ENCODE measurements around the gene PLIN5. TPM values are rescaled to one million over a fixed set of nuclear protein-coding genes. Genes with fewer than 3 reads are reported as not detected.
A peak's percentile ranks its signal among the peaks of the same experiment; 100 is the strongest.
"Not testable (repeated sequence)": the region's sequence is repeated elsewhere in the genome, so short reads cannot be mapped to it uniquely, and the experiment has no call there.

Gene PLIN5
- total RNA-seq, 2 experiments from 2014 or later = 0.27 TPM; not detected in 1

DNA sequence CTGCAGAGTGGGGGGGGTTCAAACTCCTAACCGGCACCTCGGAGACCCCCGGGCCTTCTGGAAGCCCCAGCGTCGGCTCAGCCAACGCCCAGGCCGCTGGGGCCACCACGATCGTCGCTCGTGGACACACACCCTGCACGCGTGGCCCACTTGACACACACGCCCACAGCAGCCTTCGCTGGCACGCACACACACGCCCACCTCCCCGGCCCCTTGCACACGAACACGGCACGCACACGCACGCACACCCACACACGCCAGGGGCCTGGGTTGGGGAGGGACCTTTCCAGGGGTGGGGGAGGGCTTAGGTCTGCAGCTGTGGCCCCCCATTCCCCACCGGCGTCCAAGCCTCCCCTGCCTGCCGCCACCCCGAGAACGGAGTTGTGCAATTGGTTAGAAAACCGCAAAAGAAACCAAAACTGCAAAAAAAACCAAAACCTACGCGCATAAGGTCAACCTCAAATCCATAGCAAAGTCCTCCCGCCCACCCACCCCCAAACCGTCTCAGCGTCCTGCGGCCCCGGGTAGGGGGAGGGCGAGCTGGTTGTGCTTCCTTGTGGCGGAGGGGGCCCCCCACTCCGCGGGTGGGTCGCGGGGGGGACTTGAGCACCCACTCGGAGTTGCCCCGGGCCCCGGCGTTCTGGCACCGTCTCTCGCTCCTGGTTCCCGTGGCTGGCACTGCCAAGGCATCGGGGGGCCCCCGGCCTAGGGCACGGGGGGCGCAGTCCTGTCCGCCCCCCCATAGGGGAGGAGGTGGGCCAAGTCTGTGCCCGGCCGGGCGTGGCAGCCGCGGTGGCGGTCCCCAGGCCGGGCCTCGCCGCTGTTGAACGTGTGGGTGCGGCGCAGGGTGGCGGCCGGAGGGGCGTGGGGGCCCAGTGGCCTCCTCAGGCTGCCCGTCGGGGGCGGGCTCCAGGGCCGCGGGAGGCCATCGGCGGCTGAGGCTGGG, 8.1 kb upstream of the PLIN5 start:
- ATAC-seq (no peak), DNase-seq (no peak)
- H3K9me3 Mint-ChIP-seq = peaks cover 1% of the 10 kb centered on the region
- ChIA-PET CTCF (no interaction called here), POLR2A (no interaction called here)
- peaks cover 9% of the 10 kb centered on the region for H3K4me1 Mint-ChIP-seq (ENCODE audit: low read depth)
- TF ChIP-seq, protein P1, sequence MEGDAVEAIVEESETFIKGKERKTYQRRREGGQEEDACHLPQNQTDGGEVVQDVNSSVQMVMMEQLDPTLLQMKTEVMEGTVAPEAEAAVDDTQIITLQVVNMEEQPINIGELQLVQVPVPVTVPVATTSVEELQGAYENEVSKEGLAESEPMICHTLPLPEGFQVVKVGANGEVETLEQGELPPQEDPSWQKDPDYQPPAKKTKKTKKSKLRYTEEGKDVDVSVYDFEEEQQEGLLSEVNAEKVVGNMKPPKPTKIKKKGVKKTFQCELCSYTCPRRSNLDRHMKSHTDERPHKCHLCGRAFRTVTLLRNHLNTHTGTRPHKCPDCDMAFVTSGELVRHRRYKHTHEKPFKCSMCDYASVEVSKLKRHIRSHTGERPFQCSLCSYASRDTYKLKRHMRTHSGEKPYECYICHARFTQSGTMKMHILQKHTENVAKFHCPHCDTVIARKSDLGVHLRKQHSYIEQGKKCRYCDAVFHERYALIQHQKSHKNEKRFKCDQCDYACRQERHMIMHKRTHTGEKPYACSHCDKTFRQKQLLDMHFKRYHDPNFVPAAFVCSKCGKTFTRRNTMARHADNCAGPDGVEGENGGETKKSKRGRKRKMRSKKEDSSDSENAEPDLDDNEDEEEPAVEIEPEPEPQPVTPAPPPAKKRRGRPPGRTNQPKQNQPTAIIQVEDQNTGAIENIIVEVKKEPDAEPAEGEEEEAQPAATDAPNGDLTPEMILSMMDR (IDR thresholded peaks at IDR 0.05) = no peak
- H3K27ac Mint-ChIP-seq = no peak overlapping the region
- H3K36me3 Mint-ChIP-seq (ENCODE audit: low read depth) = no peaks in the 10 kb centered on the region
- peaks cover 4% of the 10 kb centered on the region for H3K27me3 Mint-ChIP-seq
- intact Hi-C loops (cut with micrococcal nuclease) = no loop called here
- H3K4me3 Mint-ChIP-seq = no peak overlapping the region

DNA sequence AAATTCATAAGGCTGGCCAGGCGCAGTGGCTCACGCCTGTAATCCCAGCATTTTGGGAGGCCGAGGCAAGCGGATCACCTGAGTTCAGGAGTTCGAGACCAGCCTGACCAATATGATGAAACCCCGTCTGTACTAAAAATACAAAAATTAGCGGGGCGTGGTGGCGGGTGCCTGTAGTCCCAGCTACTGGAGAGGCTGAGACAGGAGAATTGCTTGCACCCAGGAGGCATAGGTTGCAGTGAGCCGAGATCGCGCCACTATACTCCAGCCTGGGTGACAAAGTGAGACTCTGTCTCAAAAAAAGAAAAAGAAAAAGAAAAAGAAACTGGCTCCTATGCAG, 6.8 kb upstream of the PLIN5 start:
- H3K27me3 Mint-ChIP-seq; DNase-seq; H3K4me1 Mint-ChIP-seq (ENCODE audit: low read depth); H3K9me3 Mint-ChIP-seq; ATAC-seq; H3K4me3 Mint-ChIP-seq; H3K36me3 Mint-ChIP-seq (ENCODE audit: low read depth); intact Hi-C loops (cut with micrococcal nuclease); H3K27ac Mint-ChIP-seq; POLR2A ChIA-PET: not testable (repeated sequence)
- CTCF ChIA-PET = interaction anchor here (4.5 kb wide), 1 partner anchor 18 kb away, joined by 28 read pairs; no protein-coding TSS in a partner anchor

DNA sequence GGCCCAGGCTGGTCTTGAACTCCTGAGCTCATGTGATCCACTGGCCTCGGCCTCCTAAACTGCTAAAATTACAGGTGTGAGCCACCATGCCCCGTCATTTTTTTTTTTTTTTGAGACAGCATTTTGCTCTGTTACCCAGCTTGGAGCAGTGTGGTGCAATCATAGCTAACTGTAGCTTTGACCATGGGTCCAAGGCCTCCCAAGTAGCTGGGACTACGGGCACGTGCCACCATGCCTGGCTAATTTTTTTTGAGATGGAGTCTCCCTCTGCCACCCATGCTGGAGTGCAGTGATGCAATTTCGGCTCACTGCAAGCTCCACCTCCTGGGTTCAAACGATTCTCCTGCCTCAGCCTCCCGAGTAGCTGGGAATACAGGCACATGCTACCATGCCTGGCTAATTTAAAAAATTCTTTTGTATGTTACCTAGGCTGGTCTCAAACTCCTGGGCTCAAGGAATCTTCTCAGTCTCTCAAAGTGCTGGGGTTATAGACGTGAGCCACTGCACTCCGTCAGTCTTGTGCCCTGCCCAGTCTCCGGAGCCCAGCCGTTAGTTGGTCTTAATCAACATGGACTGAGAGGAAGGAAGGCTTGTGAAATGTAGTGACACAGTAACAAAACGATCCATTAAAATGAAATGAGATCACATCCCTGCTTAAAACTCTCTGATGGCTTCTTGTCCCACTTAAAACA, 6.2 kb upstream of the PLIN5 start:
- Mint-ChIP-seq H3K36me3 (ENCODE audit: low read depth) (no peaks in the 10 kb centered on the region), H3K9me3 (peaks cover 1% of the 10 kb centered on the region), H3K4me3 (no peak overlapping the region), H3K27ac (no peak overlapping the region), H3K27me3 (peaks cover 4% of the 10 kb centered on the region), H3K4me1 (ENCODE audit: low read depth) (peaks cover 9% of the 10 kb centered on the region)
- ATAC-seq (no peak), DNase-seq (no peak)
- ChIA-PET CTCF (interaction anchor here (4.5 kb wide), 1 partner anchor 17 kb away, joined by 28 read pairs; no protein-coding TSS in a partner anchor), POLR2A (no interaction called here)
- intact Hi-C loops (cut with micrococcal nuclease) = no loop called here
- TF ChIP-seq, protein P1 (IDR thresholded peaks at IDR 0.05) = no peak

DNA sequence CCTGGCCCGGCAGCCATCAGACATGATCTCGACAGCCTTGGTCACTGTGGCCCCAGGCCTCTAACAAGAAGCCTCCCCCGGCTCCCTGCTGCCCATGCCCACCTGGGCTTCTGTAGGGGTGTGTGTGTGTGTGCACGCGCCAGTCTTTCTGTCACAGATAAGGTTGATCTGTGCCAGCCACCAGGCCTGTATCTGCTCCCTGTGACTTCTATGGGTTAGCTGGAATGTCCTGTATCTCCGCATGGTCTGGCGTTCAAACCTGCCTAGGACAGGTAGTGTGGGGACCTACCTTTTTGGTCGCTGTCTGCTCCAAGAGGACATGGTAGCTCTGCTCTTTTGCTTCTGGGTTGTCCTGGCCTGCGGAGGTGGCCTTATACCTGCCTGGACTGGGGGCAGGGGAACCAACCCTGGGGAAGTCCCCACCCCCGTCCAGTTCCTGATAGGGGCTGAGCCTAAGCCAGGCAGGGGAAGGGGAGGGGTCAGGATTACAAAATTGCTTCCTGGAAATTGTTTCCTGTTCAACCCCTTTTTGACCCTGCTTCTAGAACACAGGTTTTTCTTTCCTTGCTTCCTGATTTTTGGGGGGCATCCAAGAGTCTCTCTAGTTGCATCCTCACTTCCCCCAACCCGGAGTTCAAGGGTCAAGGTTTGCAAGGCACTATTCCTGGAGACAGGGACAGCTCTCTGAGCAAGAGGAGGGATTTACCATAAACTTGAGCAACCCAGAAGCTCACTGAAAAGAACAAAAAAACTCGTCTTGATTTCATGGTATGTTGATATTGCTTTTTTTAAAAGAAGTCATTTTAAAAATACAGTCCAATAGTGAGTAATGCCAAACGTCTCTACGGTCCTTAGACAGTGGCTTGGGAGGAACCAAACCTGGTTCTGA, 4.9 kb upstream of the PLIN5 start, which contains the start of gene LRG1:
LRG1 (minus strand) TSS at position 344 of the 889 bp plus-strand sequence; CDS start at position 321, 23 bp downstream.
- H3K4me3 Mint-ChIP-seq = peak within 1 kb of the TSS; percentile 32
- peaks cover 5% of the 10 kb centered on the region for H3K27me3 Mint-ChIP-seq
- H3K36me3 Mint-ChIP-seq (ENCODE audit: low read depth) = no peaks in the 10 kb centered on the region
- no peak within 1 kb of the TSS for H3K27ac Mint-ChIP-seq
- TF ChIP-seq, protein P1 (IDR thresholded peaks at IDR 0.05) = no peak
- CTCF ChIA-PET = interaction anchor here (0.9 to 4.5 kb wide), 3 partner anchors 13 to 97 kb away, joined by 3 to 28 read pairs (median 5); no protein-coding TSS in a partner anchor
- intact Hi-C loops (cut with micrococcal nuclease) = no loop called here
- peaks cover 1% of the 10 kb centered on the region for H3K9me3 Mint-ChIP-seq
- POLR2A ChIA-PET = interaction anchor here (1.0 to 1.8 kb wide), 2 partner anchors 66 to 125 kb away, joined by 3 to 4 read pairs; no protein-coding TSS in a partner anchor
- ATAC-seq (peak; percentile 71), DNase-seq (peak; percentile 45)
- peaks cover 11% of the 10 kb centered on the region for H3K4me1 Mint-ChIP-seq (ENCODE audit: low read depth)
